Measurements from ENCODE around the gene SNRPE. TPM values are rescaled to one million over a fixed set of nuclear protein-coding genes. Genes with fewer than 3 reads are reported as not detected.

SNRPE gene
- total RNA-seq, 1 experiment from 2014 or later, result 167 TPM

GRCh38 chr1:203835476-203835875, 25.9 kb upstream of the SNRPE start:
- H3K9ac ChIP-seq (ENCODE audit: low read length), result no peak overlapping the region
- no peaks in the 10 kb centered on the region for H3K4me1 ChIP-seq (ENCODE audit: insufficient read depth, low read length)
- peaks cover 70% of the 10 kb centered on the region for H3K36me3 ChIP-seq (ENCODE audit: low read depth, low read length)
- H3K27me3 ChIP-seq (ENCODE audit: low read length), result no peaks in the 10 kb centered on the region
- H4K20me1 ChIP-seq (ENCODE audit: low read length), result no peaks in the 10 kb centered on the region
- TF ChIP-seq EZH2phosphoT487 (IDR thresholded peaks at IDR 0.05; ENCODE audit: borderline replicate concordance, low read length) (no peak), EZH2 (IDR thresholded peaks at IDR 0.05; ENCODE audit: low read length, unreplicated experiment) (no peak), CTCF (conservative IDR thresholded peaks at IDR 0.05; ENCODE audit: low read depth, low read length) (peak; percentile 47)
- no peaks in the 10 kb centered on the region for H3F3A ChIP-seq (ENCODE audit: low read length, unreplicated experiment)
- no TSS peak for BruUV-seq (replicated peaks)
- ChIA-PET POLR2A (ENCODE audit: unreplicated experiment) (no interaction called here), CTCF (interaction anchor here (0.6 kb wide), 2 partner anchors 326 to 672 kb away, joined by 3 read pairs; no protein-coding TSS in a partner anchor)
- no peak overlapping the region for H2AFZ ChIP-seq (ENCODE audit: low read length)
- intact Hi-C loops (cut with micrococcal nuclease), result no loop called here
- H3K4me3 ChIP-seq (ENCODE audit: low read length), result no peak overlapping the region
- ATAC-seq, result no peak
- DNase-seq, result no peak
- H3K9me2 ChIP-seq (replicated peaks; ENCODE audit: low read length), result no peaks in the 10 kb centered on the region
- no peaks in the 10 kb centered on the region for H3K9me3 ChIP-seq (ENCODE audit: low read length)
- no peaks in the 10 kb centered on the region for H3K79me2 ChIP-seq (ENCODE audit: low read length)
- H3K4me2 ChIP-seq (ENCODE audit: low read length), result no peak overlapping the region
- no peak overlapping the region for H3K27ac ChIP-seq (ENCODE audit: low read length)

GRCh38 chr1:203839081-203839480, 22.3 kb upstream of the SNRPE start:
- H3K79me2 ChIP-seq (ENCODE audit: low read length), result no peaks in the 10 kb centered on the region
- H3K27ac ChIP-seq (ENCODE audit: low read length), result no peak overlapping the region
- H3F3A ChIP-seq (ENCODE audit: low read length, unreplicated experiment), result no peaks in the 10 kb centered on the region
- H3K4me2 ChIP-seq (ENCODE audit: low read length), result no peak overlapping the region
- H3K9me3 ChIP-seq (ENCODE audit: low read length), result no peaks in the 10 kb centered on the region
- H3K4me1 ChIP-seq (ENCODE audit: insufficient read depth, low read length), result no peaks in the 10 kb centered on the region
- no peaks in the 10 kb centered on the region for H3K9me2 ChIP-seq (replicated peaks; ENCODE audit: low read length)
- H4K20me1 ChIP-seq (ENCODE audit: low read length), result no peaks in the 10 kb centered on the region
- DNase-seq (no peak), ATAC-seq (peak; percentile 29; the same call in 1 of the 2 replicates)
- TF ChIP-seq EZH2phosphoT487 (IDR thresholded peaks at IDR 0.05; ENCODE audit: borderline replicate concordance, low read length) (no peak), EZH2 (IDR thresholded peaks at IDR 0.05; ENCODE audit: low read length, unreplicated experiment) (no peak), CTCF (conservative IDR thresholded peaks at IDR 0.05; ENCODE audit: low read depth, low read length) (no peak)
- intact Hi-C loops (cut with micrococcal nuclease), result no loop called here
- no peak overlapping the region for H2AFZ ChIP-seq (ENCODE audit: low read length)
- peaks cover 64% of the 10 kb centered on the region for H3K36me3 ChIP-seq (ENCODE audit: low read depth, low read length)
- H3K27me3 ChIP-seq (ENCODE audit: low read length), result no peaks in the 10 kb centered on the region
- no TSS peak for BruUV-seq (replicated peaks)
- ChIA-PET CTCF (no interaction called here), POLR2A (ENCODE audit: unreplicated experiment) (no interaction called here)
- H3K4me3 ChIP-seq (ENCODE audit: low read length), result no peak overlapping the region
- no peak overlapping the region for H3K9ac ChIP-seq (ENCODE audit: low read length)

- Histone ChIP-seq H3K4me1 (ENCODE audit: insufficient read depth, low read length) (no peaks in the 10 kb centered on the region), H3K4me2 (ENCODE audit: low read length) (no peak overlapping the region), H3F3A (ENCODE audit: low read length, unreplicated experiment) (no peaks in the 10 kb centered on the region), H3K9me3 (ENCODE audit: low read length) (no peaks in the 10 kb centered on the region), H3K27me3 (ENCODE audit: low read length) (no peaks in the 10 kb centered on the region), H4K20me1 (ENCODE audit: low read length) (no peaks in the 10 kb centered on the region), H3K36me3 (ENCODE audit: low read depth, low read length) (peaks cover 62% of the 10 kb centered on the region), H3K79me2 (ENCODE audit: low read length) (no peaks in the 10 kb centered on the region), H3K9ac (ENCODE audit: low read length) (no peak overlapping the region), H3K27ac (ENCODE audit: low read length) (no peak overlapping the region), H3K9me2 (replicated peaks; ENCODE audit: low read length) (no peaks in the 10 kb centered on the region), H2AFZ (ENCODE audit: low read length) (no peak overlapping the region), H3K4me3 (ENCODE audit: low read length) (no peak overlapping the region)
- POLR2A ChIA-PET (ENCODE audit: unreplicated experiment), result interaction anchor here (0.6 kb wide), 1 partner anchor 271 kb away, joined by 4 read pairs; no protein-coding TSS in a partner anchor
- DNase-seq (no peak), ATAC-seq (no peak)
- intact Hi-C loops (cut with micrococcal nuclease), result no loop called here
- CTCF ChIA-PET, result no interaction called here
- no TSS peak for BruUV-seq (replicated peaks)
- TF ChIP-seq EZH2 (IDR thresholded peaks at IDR 0.05; ENCODE audit: low read length, unreplicated experiment) (no peak), EZH2phosphoT487 (IDR thresholded peaks at IDR 0.05; ENCODE audit: borderline replicate concordance, low read length) (no peak), CTCF (conservative IDR thresholded peaks at IDR 0.05; ENCODE audit: low read depth, low read length) (no peak)
Observed at GRCh38 chr1:203840208-203840808, 21.1 kb upstream of the SNRPE start.
